HFFc6 (cell line): ENCODE results near the gene SOX10. TPM values are rescaled to one million over a fixed set of nuclear protein-coding genes. Genes with fewer than 3 reads are reported as not detected.

ENCODE experiments used
- DNase-seq: peaks from one replicate; pipeline ENCODE4 v3.0.0-alpha.2; 2018
- H3K27ac Mint-ChIP-seq: 2 replicates; pipeline ENCODE4 v1.8.0; 2020; ENCODE audit warnings: mild to moderate bottlenecking, mixed read lengths
- H3K27me3 Mint-ChIP-seq: 2 replicates; pipeline ENCODE4 v1.8.0; 2021; ENCODE audit warnings: mild to moderate bottlenecking, moderate library complexity, mixed read lengths; ENCODE audit not compliant: insufficient read depth
- H3K36me3 Mint-ChIP-seq: 2 replicates; pipeline ENCODE4 v1.8.0; 2021; ENCODE audit warnings: low read depth, mixed read lengths
- H3K4me1 Mint-ChIP-seq: 2 replicates; pipeline ENCODE4 v1.8.0; 2020; ENCODE audit warnings: low read depth, mixed read lengths
- H3K4me3 Mint-ChIP-seq: 2 replicates; pipeline ENCODE4 v1.8.0; 2020; ENCODE audit warnings: mild to moderate bottlenecking, moderate library complexity, mixed read lengths
- H3K9me3 Mint-ChIP-seq: 2 replicates; pipeline ENCODE4 v1.8.0; 2020; ENCODE audit warnings: mild to moderate bottlenecking, mixed read lengths
- total RNA-seq, 6 experiments: library from RNA; stranded (reverse); fragmentation: NEBNext Ultra II Directional; extraction: Animal tissue kit (Norgen Biotek cat#: 25700); gene quantifications; 2 replicates in 1 of 6; 3 replicates in 5 of 6; pipeline ENCODE4 v1.2.3, GENCODE V29; 2021
- TF ChIP-seq, protein P1 (sequence below): fragments of 200-600 bp; sonication (generic); IDR thresholded peaks from 2 replicates; pipeline ENCODE4 v1.5.0; 2021; ENCODE audit warnings: antibody characterized with exemption, mild to moderate bottlenecking

The SOX10 gene
- total RNA-seq, 6 experiments from 2014 or later = not detected

GRCh38 chr22:38030311-38031133 lies 46.2 kb upstream of the SOX10 start:
- Mint-ChIP-seq H3K4me3 (no peak overlapping the region), H3K27ac (no peak overlapping the region), H3K27me3 (peaks cover 12% of the 10 kb centered on the region), H3K4me1 (peaks cover 27% of the 10 kb centered on the region), H3K9me3 (no peaks in the 10 kb centered on the region), H3K36me3 (no peaks in the 10 kb centered on the region)
- no peak for DNase-seq
- TF ChIP-seq, protein P1, sequence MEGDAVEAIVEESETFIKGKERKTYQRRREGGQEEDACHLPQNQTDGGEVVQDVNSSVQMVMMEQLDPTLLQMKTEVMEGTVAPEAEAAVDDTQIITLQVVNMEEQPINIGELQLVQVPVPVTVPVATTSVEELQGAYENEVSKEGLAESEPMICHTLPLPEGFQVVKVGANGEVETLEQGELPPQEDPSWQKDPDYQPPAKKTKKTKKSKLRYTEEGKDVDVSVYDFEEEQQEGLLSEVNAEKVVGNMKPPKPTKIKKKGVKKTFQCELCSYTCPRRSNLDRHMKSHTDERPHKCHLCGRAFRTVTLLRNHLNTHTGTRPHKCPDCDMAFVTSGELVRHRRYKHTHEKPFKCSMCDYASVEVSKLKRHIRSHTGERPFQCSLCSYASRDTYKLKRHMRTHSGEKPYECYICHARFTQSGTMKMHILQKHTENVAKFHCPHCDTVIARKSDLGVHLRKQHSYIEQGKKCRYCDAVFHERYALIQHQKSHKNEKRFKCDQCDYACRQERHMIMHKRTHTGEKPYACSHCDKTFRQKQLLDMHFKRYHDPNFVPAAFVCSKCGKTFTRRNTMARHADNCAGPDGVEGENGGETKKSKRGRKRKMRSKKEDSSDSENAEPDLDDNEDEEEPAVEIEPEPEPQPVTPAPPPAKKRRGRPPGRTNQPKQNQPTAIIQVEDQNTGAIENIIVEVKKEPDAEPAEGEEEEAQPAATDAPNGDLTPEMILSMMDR = no peak

DNA sequence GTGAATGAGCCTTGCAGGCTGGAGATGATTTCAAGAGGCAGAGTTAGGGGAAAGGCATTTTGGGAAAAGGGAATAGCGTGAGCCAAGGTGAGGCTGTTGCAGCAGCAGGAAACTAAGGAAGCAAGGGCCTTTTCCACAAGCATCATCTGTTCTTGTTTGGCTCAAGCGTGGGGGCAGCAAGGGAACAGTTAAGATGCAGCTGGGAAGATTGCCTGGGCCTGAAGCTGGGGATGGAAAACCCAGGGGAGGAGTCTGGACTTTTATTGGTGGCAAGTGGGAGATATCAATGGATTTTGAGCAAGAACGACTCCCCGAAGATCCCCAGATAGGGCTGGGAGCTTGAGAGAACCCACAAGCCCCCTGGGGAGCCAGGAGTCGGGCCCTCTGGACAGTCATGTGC lies 45.5 kb upstream of the SOX10 start:
- Mint-ChIP-seq H3K27me3 (peaks cover 16% of the 10 kb centered on the region), H3K4me3 (no peak overlapping the region), H3K9me3 (no peaks in the 10 kb centered on the region), H3K27ac (no peak overlapping the region), H3K36me3 (no peaks in the 10 kb centered on the region), H3K4me1 (peaks cover 21% of the 10 kb centered on the region)
- no peak for DNase-seq
- TF ChIP-seq, protein P1 = no peak

DNA sequence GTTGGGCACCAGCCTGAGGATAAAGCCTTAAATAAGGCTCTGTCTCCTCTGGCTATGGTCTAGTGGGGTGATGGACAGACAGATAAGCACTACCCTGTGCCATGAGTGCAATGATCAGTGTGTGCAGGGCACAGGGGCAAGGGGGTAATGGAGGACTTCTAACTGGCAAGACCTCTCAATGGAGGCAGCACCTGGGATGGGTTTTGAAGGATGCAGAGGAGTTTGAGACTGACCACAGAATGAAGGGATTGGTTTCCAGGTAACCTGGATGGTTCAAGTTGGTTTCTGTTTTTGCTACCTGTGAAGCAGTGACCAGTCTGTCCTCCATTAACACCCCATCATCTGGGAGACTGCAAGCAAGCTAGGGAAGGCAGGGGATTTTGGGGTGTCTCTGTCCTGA lies 45.0 kb upstream of the SOX10 start:
- H3K4me3 Mint-ChIP-seq = no peak overlapping the region
- no peaks in the 10 kb centered on the region for H3K9me3 Mint-ChIP-seq
- DNase-seq = no peak
- peaks cover 20% of the 10 kb centered on the region for H3K27me3 Mint-ChIP-seq
- TF ChIP-seq, protein P1 = no peak
- no peak overlapping the region for H3K27ac Mint-ChIP-seq
- H3K36me3 Mint-ChIP-seq = no peaks in the 10 kb centered on the region
- peaks cover 16% of the 10 kb centered on the region for H3K4me1 Mint-ChIP-seq

DNA sequence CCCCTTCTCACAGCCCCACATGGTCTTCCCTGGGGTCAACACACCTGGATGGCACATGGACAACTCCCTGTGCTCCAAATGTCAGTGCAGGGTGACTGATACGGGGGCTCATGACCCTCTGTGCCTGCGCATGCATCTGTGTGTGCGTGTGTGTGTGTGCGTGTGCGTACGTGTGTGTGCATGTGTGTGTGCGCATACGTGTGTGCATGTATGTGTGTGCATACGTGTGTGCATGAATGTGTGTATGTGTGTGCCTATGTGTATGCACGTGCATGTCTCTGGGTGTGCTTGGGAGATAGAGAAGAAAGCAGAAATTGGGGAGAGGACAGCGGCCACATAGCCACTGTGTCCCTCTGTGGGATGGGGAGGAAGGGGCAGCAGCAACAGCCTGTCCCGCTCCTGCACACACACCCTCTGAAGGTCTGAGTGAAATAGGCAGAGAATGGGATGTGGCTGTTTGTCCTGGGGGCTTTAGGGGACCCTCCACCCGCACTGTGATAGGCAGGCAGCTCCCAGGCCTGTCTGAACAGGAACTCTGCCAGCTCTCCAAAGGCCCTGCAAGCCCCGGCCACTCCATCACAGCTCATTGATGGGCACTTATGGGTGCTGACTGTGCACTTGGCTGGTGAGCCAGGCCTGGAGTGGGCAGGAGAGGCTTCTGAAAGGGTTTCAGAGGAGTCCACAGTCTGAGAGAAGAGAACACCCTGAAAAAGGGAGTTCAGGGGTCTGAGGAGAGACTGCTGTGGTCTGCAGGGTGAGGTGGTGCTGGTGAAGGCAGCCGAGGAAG lies 44.2 kb upstream of the SOX10 start:
- Mint-ChIP-seq H3K4me3 (no peak overlapping the region), H3K27me3 (peaks cover 24% of the 10 kb centered on the region), H3K4me1 (peaks cover 9% of the 10 kb centered on the region), H3K27ac (no peak overlapping the region), H3K9me3 (no peaks in the 10 kb centered on the region), H3K36me3 (no peaks in the 10 kb centered on the region)
- TF ChIP-seq, protein P1 = no peak
- DNase-seq = no peak

DNA sequence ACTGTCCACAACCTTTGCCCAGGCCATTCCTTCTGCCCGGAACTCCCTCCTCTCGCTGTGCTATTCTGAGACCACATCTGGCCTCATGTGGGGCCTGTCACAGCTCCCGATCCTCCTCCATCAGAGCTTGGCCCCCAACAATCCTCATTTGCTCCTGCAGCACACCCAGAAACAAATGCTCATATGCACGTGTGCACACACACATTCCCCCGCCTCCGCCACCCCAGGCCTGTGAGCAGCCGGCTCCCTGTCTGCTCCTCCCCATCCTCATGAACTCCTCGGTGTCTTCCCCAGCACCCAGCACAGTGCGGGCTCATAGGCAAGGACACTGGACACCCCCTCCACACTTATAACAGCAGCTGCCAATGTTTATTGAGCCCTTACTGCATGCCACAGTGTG lies 43.1 kb upstream of the SOX10 start:
- DNase-seq = no peak
- H3K9me3 Mint-ChIP-seq = no peaks in the 10 kb centered on the region
- H3K27me3 Mint-ChIP-seq = peaks cover 27% of the 10 kb centered on the region
- H3K4me1 Mint-ChIP-seq = peaks cover 2% of the 10 kb centered on the region
- TF ChIP-seq, protein P1 = no peak
- no peak overlapping the region for H3K4me3 Mint-ChIP-seq
- H3K27ac Mint-ChIP-seq = no peak overlapping the region
- H3K36me3 Mint-ChIP-seq = no peaks in the 10 kb centered on the region
